Left lung (tissue), 10 donors: ENCODE results near the gene CRIM1. TPM values are rescaled to one million over a fixed set of nuclear protein-coding genes. Genes with fewer than 3 reads are reported as not detected.

Experiments
- ATAC-seq: fragments of 200-7000 bp; cut with Tn5 transposase; one replicate; pipeline ENCODE4 v1.9.1; 2020; ENCODE audit warnings: moderate library complexity
- DNase-seq, 4 donors: peaks; one replicate each; pipeline ENCODE4 v3.0.0-alpha.2; 2013 to 2020
- H3K27ac ChIP-seq, 2 donors: fragments of 200-600 bp; sonication (generic) in 1 of 2; one replicate each; pipeline versions ENCODE4 v1.5.0 to v1.8.0; 2020 to 2021
- H3K27me3 ChIP-seq, 2 donors: fragments of 200-600 bp; sonication (generic) in 1 of 2; one replicate each; pipeline versions ENCODE4 v1.5.0 to v1.8.0; 2020 to 2021
- H3K36me3 ChIP-seq, 2 donors: fragments of 200-600 bp; sonication (generic) in 1 of 2; one replicate each; pipeline versions ENCODE4 v1.5.0 to v1.8.0; 2020 to 2021
- H3K4me1 ChIP-seq, 2 donors: fragments of 200-600 bp; one replicate each; pipeline ENCODE4 v1.8.0; 2021
- H3K4me3 ChIP-seq, 2 donors: fragments of 200-600 bp; sonication (generic) in 1 of 2; one replicate each; pipeline versions ENCODE4 v1.5.0 to v1.8.0; 2020 to 2021; ENCODE audit warnings: mild to moderate bottlenecking in 1 of 2
- H3K9me3 ChIP-seq, 2 donors: fragments of 200-600 bp; sonication (generic) in 1 of 2; one replicate each; pipeline versions ENCODE4 v1.5.0 to v1.8.0; 2020 to 2021
- CTCF ChIP-seq, 2 donors: fragments of 200-600 bp; sonication (generic) in 1 of 2; IDR thresholded peaks; one replicate each; pipeline versions ENCODE4 v1.5.0 to v1.8.0; 2021; ENCODE audit warnings: antibody characterized with exemption in 2 of 2
- intact Hi-C, 2 donors: fragments of 100-400 bp; cut with DNase I; formaldehyde crosslinking; loops; one replicate each; pipeline versions ENCODE4 v1.11.2 to v1.14.2; 2022
- polyA plus RNA-seq, 6 donors: library from polyadenylated mRNA; unstranded; fragments of 120-200 nt; gene quantifications; one replicate each; pipeline ENCODE4 v1.2.1, GENCODE V29; 2013; ENCODE audit not compliant: insufficient read length in 6 of 6
- total RNA-seq, 2 donors: library from RNA; stranded (reverse); fragmentation: NEBNext Ultra II Directional; extraction: Animal tissue kit (Norgen Biotek cat#: 25700); gene quantifications; one replicate each; pipeline ENCODE4 v1.2.1, GENCODE V29; 2021
- donor health status: DM: no; HTN: yes; CAD: no.
- donor health status: DM: no; HTN: no; CAD: no.

CRIM1 gene
- total and polyA plus RNA-seq, 8 donors = 28.7 to 72.9 (median 31.4) TPM

DNA sequence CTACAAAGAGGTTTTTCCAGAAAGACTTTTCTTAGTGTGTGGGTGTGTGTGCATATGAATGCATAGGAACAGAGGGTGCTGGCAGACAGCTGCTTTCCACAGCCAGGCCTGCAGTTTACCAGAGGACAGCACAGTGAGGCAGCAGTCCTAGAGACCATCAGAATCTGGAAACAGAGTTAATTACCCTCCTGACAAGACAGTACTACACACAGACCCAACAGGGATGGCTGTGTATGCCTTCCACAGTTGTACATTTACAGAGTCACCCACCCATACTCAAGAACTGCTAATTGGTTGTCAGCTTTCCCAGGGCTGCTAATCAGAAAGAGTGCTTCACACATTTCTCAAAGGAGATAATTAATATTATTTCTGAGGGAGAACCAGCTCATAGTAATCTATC, 137.7 kb downstream of the CRIM1 start:
- H3K27me3 ChIP-seq = no peaks in the 10 kb centered on the region
- ATAC-seq = no peak
- DNase-seq = no peak
- no peak overlapping the region for H3K4me3 ChIP-seq
- H3K9me3 ChIP-seq = no peaks in the 10 kb centered on the region
- no peaks in the 10 kb centered on the region for H3K36me3 ChIP-seq
- no peak overlapping the region for H3K27ac ChIP-seq
- intact Hi-C loops = no loop called here
- H3K4me1 ChIP-seq = no peaks in the 10 kb centered on the region
- no peak for TF ChIP-seq CTCF (IDR thresholded peaks at IDR 0.05)

- H3K9me3 ChIP-seq = no peaks in the 10 kb centered on the region
- H3K4me1 ChIP-seq = no peaks in the 10 kb centered on the region
- no peaks in the 10 kb centered on the region for H3K27me3 ChIP-seq
- no peak for TF ChIP-seq CTCF (IDR thresholded peaks at IDR 0.05)
- H3K36me3 ChIP-seq = peaks cover 0 to 5% of the 10 kb centered on the region in 2 donors
- no peak overlapping the region for H3K4me3 ChIP-seq
- H3K27ac ChIP-seq = no peak overlapping the region
- intact Hi-C loops = no loop called here
- ATAC-seq (no peak), DNase-seq (no peak)
These were observed 142.1 kb downstream of the CRIM1 start for GRCh38 chr2:36497570-36498163.

DNA sequence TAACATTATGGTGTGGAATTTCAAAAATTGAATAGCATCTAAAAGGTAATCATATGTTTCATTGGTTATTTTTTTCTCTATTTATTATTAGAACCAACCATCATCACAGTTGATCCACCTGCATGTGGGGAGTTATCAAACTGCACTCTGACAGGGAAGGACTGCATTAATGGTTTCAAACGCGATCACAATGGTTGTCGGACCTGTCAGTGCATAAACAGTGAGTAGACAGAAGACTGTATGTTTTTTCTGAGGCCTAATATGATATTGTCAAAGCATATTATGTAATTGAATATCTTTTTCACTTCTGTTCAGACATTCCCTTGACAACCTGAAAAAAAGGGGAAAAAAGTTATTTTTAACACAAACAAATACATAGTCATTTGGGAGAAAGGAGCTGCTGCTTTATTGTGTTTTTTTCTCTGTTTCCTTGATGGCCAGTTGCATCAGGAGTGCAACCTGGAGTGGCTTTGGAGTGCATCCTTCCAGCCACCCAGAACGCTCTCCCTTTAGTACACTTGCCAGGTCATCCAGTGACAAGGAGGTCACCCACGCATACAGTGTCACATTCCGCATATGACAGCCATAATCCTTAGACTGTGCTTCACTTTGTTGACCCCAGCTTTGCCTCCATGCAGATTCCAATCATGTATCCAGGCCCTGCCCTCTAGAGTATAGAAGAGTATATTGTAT, 143.7 kb downstream of the CRIM1 start:
- ATAC-seq (no peak), DNase-seq (no peak)
- intact Hi-C loops = no loop called here
- H3K4me3 ChIP-seq = no peak overlapping the region
- H3K27ac ChIP-seq = no peak overlapping the region
- H3K36me3 ChIP-seq = peaks cover 0 to 9% of the 10 kb centered on the region in 2 donors
- H3K4me1 ChIP-seq = no peaks in the 10 kb centered on the region
- no peak for TF ChIP-seq CTCF (IDR thresholded peaks at IDR 0.05)
- H3K27me3 ChIP-seq = no peaks in the 10 kb centered on the region
- H3K9me3 ChIP-seq = no peaks in the 10 kb centered on the region

DNA sequence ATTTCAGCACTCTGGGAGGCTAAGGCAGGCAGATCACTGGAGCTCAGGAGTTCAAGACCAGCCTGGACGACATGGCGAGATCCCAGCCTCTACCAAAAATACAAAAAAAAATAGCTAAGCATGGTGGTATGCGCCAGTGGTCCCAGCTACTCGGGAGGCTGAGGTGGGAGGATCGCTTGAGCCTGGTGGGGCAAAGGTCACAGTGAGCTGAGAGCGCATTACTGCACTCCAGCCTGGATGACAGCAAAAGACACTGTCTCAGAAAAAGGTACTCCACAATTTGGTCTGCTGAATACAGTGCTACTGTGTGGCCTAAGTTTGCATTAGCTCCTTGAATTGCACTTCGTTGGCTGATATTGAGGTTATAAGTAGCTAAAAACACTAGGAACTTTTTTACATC, 144.5 kb downstream of the CRIM1 start:
- Histone ChIP-seq H3K4me1 (no peaks in the 10 kb centered on the region), H3K27ac (no peak overlapping the region), H3K4me3 (no peak overlapping the region), H3K27me3 (no peaks in the 10 kb centered on the region), H3K36me3 (peaks cover 0 to 9% of the 10 kb centered on the region in 2 donors), H3K9me3 (no peaks in the 10 kb centered on the region)
- DNase-seq (no peak), ATAC-seq (no peak)
- no peak for TF ChIP-seq CTCF (IDR thresholded peaks at IDR 0.05)
- intact Hi-C loops = no loop called here

DNA sequence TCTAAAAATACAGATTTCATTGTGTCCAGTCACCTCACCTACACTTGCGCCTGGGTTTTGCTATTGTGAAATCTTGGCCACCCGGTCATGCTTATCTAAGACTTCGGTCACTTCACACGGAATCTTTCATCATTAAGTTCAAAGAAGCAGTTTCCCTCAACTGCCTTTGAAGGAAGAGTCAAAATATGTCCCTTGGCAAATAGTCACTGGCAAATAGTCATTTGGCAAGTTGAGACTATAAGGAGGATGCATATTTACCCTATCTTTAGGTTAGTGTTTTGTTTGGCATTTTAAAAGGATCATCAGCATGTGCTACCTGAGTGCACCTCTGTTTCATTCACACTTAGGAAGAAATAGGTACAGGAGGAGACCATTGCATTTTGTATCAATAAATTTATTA, 146.5 kb downstream of the CRIM1 start:
- ATAC-seq = no peak
- no peak for DNase-seq
- no peak for TF ChIP-seq CTCF (IDR thresholded peaks at IDR 0.05)
- intact Hi-C loops = no loop called here
- Histone ChIP-seq H3K4me3 (no peak overlapping the region), H3K4me1 (no peaks in the 10 kb centered on the region), H3K9me3 (no peaks in the 10 kb centered on the region), H3K27ac (no peak overlapping the region), H3K36me3 (peaks cover 0 to 9% of the 10 kb centered on the region in 2 donors), H3K27me3 (no peaks in the 10 kb centered on the region)
